ENCODE data around the gene PSMB2.

The PSMB2 gene

DNA sequence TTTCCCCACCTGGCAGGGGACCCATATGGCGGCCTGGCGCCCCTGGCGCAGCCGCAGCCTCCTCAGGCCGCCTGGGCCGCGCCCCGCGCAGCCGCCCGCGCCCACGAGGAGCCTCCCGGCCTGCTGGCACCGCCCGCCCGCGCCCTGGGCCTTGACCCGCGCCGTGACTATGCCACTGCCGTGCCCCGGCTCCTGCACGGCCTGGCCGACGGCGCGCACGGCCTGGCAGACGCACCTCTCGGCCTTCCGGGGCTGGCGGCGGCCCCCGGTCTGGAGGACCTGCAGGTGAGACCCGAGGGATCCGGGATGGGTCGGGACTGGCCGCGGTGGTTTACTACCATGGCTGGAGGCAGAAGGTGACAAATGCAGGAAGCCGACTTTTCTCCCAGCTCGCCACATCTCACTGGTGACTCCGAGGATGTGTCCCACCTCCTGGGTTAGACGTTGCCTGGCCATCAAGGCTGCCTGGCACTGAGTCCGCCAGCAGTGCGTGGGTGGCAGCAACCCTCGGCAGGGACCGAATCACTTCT lies 67.1 kb downstream of the PSMB2 start:
- H3K9me2 ChIP-seq (replicated peaks; ENCODE audit: insufficient read depth, low read length), result no peaks in the 10 kb centered on the region
- no peaks in the 10 kb centered on the region for H3K27me3 ChIP-seq (ENCODE audit: low read length)
- H3K36me3 ChIP-seq (ENCODE audit: low read length), result no peaks in the 10 kb centered on the region
- H2AFZ ChIP-seq (ENCODE audit: low read depth, low read length, severe bottlenecking), result no peak overlapping the region
- H3K9ac ChIP-seq (ENCODE audit: low read length), result no peak overlapping the region
- no peak overlapping the region for H3K4me2 ChIP-seq (ENCODE audit: low read depth, low read length, poor library complexity, severe bottlenecking)
- no peaks in the 10 kb centered on the region for H3F3A ChIP-seq (ENCODE audit: insufficient read depth)
- no peaks in the 10 kb centered on the region for H4K20me1 ChIP-seq (ENCODE audit: low read depth, low read length)
- TF ChIP-seq, protein P1, sequence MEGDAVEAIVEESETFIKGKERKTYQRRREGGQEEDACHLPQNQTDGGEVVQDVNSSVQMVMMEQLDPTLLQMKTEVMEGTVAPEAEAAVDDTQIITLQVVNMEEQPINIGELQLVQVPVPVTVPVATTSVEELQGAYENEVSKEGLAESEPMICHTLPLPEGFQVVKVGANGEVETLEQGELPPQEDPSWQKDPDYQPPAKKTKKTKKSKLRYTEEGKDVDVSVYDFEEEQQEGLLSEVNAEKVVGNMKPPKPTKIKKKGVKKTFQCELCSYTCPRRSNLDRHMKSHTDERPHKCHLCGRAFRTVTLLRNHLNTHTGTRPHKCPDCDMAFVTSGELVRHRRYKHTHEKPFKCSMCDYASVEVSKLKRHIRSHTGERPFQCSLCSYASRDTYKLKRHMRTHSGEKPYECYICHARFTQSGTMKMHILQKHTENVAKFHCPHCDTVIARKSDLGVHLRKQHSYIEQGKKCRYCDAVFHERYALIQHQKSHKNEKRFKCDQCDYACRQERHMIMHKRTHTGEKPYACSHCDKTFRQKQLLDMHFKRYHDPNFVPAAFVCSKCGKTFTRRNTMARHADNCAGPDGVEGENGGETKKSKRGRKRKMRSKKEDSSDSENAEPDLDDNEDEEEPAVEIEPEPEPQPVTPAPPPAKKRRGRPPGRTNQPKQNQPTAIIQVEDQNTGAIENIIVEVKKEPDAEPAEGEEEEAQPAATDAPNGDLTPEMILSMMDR (IDR thresholded peaks at IDR 0.05; ENCODE audit: insufficient read depth, low read length, poor library complexity, severe bottlenecking), result no peak
- no peak for TF ChIP-seq EZH2phosphoT487 (conservative IDR thresholded peaks at IDR 0.05; ENCODE audit: low read length)
- no peaks in the 10 kb centered on the region for H3K9me3 ChIP-seq (ENCODE audit: insufficient read depth, low read length)
- no peaks in the 10 kb centered on the region for H3K79me2 ChIP-seq (ENCODE audit: insufficient read depth, low read length)
- no peak overlapping the region for H3K4me3 ChIP-seq (ENCODE audit: insufficient read depth, low read length, poor library complexity, severe bottlenecking)
- H3K27ac ChIP-seq (ENCODE audit: low read depth, low read length), result no peak overlapping the region

DNA sequence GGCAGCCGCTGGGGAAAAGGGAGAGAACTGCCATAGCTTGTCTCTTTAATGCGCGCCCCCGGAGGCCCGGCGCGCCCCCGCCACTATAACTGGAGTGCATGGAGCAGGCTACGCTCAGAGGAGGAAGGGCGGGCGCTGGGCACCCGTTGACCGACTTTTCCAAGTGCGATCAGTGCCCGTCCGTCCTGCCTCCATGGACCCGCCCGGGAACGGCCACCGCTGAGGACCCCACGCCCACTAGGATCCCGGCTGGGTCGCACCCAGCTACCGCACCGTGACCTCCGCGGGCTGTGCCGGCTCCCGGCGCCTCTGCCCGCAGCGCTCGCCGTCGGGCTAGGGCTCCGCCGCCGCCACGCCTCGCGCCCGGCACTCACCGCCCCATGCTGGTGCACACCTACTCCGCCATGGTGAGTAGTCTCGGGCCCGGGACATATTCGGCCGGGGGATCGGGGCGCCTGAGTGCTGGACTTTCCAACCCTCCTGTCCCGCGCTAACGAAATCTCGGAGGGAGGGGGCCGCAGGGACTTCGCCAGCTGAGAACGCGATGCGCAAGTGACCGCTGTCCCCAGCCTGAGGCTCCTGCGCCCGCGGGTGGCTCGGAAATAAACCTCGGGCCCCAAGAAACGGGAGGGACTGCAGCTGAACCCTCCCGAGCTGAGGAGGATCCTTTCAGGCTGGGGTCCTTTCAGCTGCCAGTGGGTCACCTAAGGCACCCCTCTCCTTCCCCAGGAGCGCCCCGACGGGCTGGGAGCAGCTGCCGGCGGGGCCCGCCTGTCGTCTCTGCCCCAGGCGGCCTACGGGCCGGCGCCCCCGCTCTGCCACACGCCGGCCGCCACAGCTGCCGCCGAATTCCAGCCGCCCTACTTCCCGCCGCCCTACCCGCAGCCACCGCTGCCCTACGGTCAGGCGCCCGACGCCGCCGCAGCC lies 67.9 kb downstream of the PSMB2 start, which contains the start of gene TFAP2E:
Gene TFAP2E (plus strand): TSS at position 117 of the 927 bp plus-strand sequence. CDS start 264 bp downstream, at position 381.
- H3K27ac ChIP-seq (ENCODE audit: low read depth, low read length), result no peak within 1 kb of the TSS
- TF ChIP-seq EZH2phosphoT487 (conservative IDR thresholded peaks at IDR 0.05; ENCODE audit: low read length), result no peak
- TF ChIP-seq, protein P1 (IDR thresholded peaks at IDR 0.05; ENCODE audit: insufficient read depth, low read length, poor library complexity, severe bottlenecking), result no peak
- no peaks in the 10 kb centered on the region for H3K9me2 ChIP-seq (replicated peaks; ENCODE audit: insufficient read depth, low read length)
- no peaks in the 10 kb centered on the region for H3K9me3 ChIP-seq (ENCODE audit: insufficient read depth, low read length)
- H2AFZ ChIP-seq (ENCODE audit: low read depth, low read length, severe bottlenecking), result no peak within 1 kb of the TSS
- H3K27me3 ChIP-seq (ENCODE audit: low read length), result no peaks in the 10 kb centered on the region
- no peak within 1 kb of the TSS for H3K4me3 ChIP-seq (ENCODE audit: insufficient read depth, low read length, poor library complexity, severe bottlenecking)
- H3K79me2 ChIP-seq (ENCODE audit: insufficient read depth, low read length), result no peaks in the 10 kb centered on the region
- no peak within 1 kb of the TSS for H3K9ac ChIP-seq (ENCODE audit: low read length)
- H3K36me3 ChIP-seq (ENCODE audit: low read length), result no peaks in the 10 kb centered on the region
- H3K4me2 ChIP-seq (ENCODE audit: low read depth, low read length, poor library complexity, severe bottlenecking), result no peak within 1 kb of the TSS
- no peaks in the 10 kb centered on the region for H3F3A ChIP-seq (ENCODE audit: insufficient read depth)
- no peaks in the 10 kb centered on the region for H4K20me1 ChIP-seq (ENCODE audit: low read depth, low read length)

DNA sequence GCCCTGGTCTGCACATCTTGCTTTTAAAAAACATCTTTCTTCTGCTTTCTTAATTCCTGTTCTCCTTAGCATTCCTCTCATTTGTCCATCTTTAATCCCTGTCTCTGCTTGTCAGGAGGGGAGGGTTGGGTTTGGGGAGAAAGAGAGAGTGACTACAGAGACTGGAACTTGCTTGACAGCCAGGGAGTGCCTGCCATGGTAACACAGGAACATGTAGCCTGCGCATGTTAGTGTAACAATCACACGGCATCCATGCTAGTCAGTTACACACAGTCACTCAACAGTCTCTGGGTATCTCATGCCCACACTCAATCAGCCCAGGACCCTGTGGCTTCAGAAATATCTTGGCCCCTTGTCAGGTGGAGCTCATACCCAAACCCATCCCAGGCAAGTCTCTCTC lies 69.0 kb downstream of the PSMB2 start:
- Histone ChIP-seq H2AFZ (ENCODE audit: low read depth, low read length, severe bottlenecking) (no peak overlapping the region), H3K9ac (ENCODE audit: low read length) (no peak overlapping the region), H4K20me1 (ENCODE audit: low read depth, low read length) (no peaks in the 10 kb centered on the region), H3K4me3 (ENCODE audit: insufficient read depth, low read length, poor library complexity, severe bottlenecking) (no peak overlapping the region), H3K4me2 (ENCODE audit: low read depth, low read length, poor library complexity, severe bottlenecking) (no peak overlapping the region), H3K9me2 (replicated peaks; ENCODE audit: insufficient read depth, low read length) (no peaks in the 10 kb centered on the region), H3K9me3 (ENCODE audit: insufficient read depth, low read length) (no peaks in the 10 kb centered on the region), H3F3A (ENCODE audit: insufficient read depth) (no peaks in the 10 kb centered on the region), H3K36me3 (ENCODE audit: low read length) (no peaks in the 10 kb centered on the region), H3K79me2 (ENCODE audit: insufficient read depth, low read length) (no peaks in the 10 kb centered on the region), H3K27ac (ENCODE audit: low read depth, low read length) (no peak overlapping the region), H3K27me3 (ENCODE audit: low read length) (no peaks in the 10 kb centered on the region)
- TF ChIP-seq EZH2phosphoT487 (conservative IDR thresholded peaks at IDR 0.05; ENCODE audit: low read length), result no peak
- TF ChIP-seq, protein P1 (IDR thresholded peaks at IDR 0.05; ENCODE audit: insufficient read depth, low read length, poor library complexity, severe bottlenecking), result no peak
